DND-41 (cell line): ENCODE measurements around the gene CYB5A.

Experiments used
- ATAC-seq: fragments of 200-7000 bp; cut with Tn5 transposase; 3 replicates; pipeline ENCODE4 v1.9.1; 2021; ENCODE audit warnings: low read depth; ENCODE audit not compliant: insufficient read depth
- DNase-seq: peaks from one replicate; pipeline ENCODE4 v3.0.0-alpha.2; 2020
- H2AFZ ChIP-seq: 2 replicates; pipeline ENCODE4 v1.6.0; 2012; ENCODE audit warnings: low read depth, low read length
- H3K27ac ChIP-seq: 2 replicates; pipeline ENCODE4 v1.5.1; 2012; ENCODE audit warnings: low read length, inconsistent platforms
- H3K27me3 ChIP-seq: fragments of 200-600 bp; sonication (generic); 2 replicates; pipeline ENCODE4 v1.6.0; 2012; ENCODE audit warnings: low read length, mild to moderate bottlenecking, inconsistent platforms; ENCODE audit not compliant: insufficient read depth, poor library complexity
- H3K36me3 ChIP-seq: 2 replicates; pipeline ENCODE4 v1.5.1; 2012; ENCODE audit warnings: low read length, inconsistent platforms; ENCODE audit not compliant: insufficient read depth
- H3K4me1 ChIP-seq: 2 replicates; pipeline ENCODE4 v1.5.1; 2012; ENCODE audit warnings: mild to moderate bottlenecking, low read length; ENCODE audit not compliant: insufficient read depth
- H3K4me2 ChIP-seq: 2 replicates; pipeline ENCODE4 v1.6.0; 2012; ENCODE audit warnings: mild to moderate bottlenecking, moderate library complexity, low read length, inconsistent platforms; ENCODE audit not compliant: insufficient read depth
- H3K4me3 ChIP-seq, 2 experiments: fragments of 200-600 bp in 1 of 2; shearing (Covaris generic) in 1 of 2; 2 replicates each; pipeline ENCODE4 v1.5.1; 2012 to 2016; ENCODE audit warnings: inconsistent platforms in 2 of 2, low read length in 2 of 2, mild to moderate bottlenecking in 2 of 2, low read depth in 1 of 2, moderate library complexity in 1 of 2
- H3K79me2 ChIP-seq: 2 replicates; pipeline ENCODE4 v1.6.0; 2012; ENCODE audit warnings: low read length, inconsistent platforms; ENCODE audit not compliant: insufficient read depth
- H3K9ac ChIP-seq: 2 replicates; pipeline ENCODE4 v1.6.0; 2012; ENCODE audit warnings: low read depth, mild to moderate bottlenecking, inconsistent platforms, low read length, moderate library complexity
- H3K9me3 ChIP-seq: 2 replicates; pipeline ENCODE4 v1.5.1; 2012; ENCODE audit warnings: low read length, moderate library complexity, mild to moderate bottlenecking, inconsistent platforms; ENCODE audit not compliant: insufficient read depth, severe bottlenecking
- H4K20me1 ChIP-seq: 2 replicates; pipeline ENCODE4 v1.6.0; 2012; ENCODE audit warnings: low read length; ENCODE audit not compliant: insufficient read depth
- EZH2 ChIP-seq: IDR thresholded peaks from 3 replicates; pipeline ENCODE4 v1.6.1; 2012; ENCODE audit warnings: borderline replicate concordance, low read depth, mild to moderate bottlenecking, moderate library complexity, low read length, inconsistent platforms; ENCODE audit not compliant: severe bottlenecking
- TF ChIP-seq, protein P1 (sequence below): IDR thresholded peaks from 2 replicates; pipeline ENCODE4 v1.5.1; 2012; ENCODE audit warnings: borderline replicate concordance, low read length, moderate library complexity, mild to moderate bottlenecking; ENCODE audit not compliant: poor library complexity, severe bottlenecking; ENCODE audit errors: extremely low read depth

The CYB5A gene

DNA sequence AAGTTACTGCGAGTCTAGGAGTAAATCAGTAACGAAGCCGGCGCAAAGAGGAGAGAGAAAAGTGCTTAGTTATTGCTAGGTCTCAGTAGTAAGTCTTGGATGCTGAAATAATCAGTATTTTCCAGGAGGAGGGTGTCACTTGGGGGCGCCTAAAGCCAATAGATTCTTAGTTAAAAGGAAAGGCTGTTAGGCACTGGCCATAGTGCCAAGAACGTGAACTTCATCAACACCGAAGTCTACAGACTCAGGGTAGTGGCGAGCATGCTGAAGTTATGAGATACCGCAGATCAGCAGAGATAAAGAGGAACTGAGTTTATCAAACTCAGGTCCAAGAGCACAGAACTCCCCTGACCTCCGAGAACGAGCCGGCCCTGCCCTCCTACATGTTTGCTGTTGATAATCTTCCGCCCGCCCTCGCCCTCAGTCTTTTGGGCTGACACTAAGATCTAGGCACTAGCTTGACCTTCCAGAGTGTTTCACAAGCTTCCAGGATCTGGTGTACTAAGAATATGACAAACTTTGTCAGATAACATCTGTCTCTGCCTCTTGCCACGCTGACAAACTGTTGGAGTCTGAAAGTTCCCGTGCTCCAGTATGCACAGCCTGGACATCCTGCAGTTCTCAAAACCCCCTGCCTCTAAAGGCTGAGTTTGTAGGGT lies 49.2 kb downstream of the CYB5A start:
- Histone ChIP-seq H3K36me3 (no peaks in the 10 kb centered on the region), H3K4me2 (no peak overlapping the region), H3K79me2 (no peaks in the 10 kb centered on the region), H3K9ac (no peak overlapping the region), H3K4me1 (no peaks in the 10 kb centered on the region), H4K20me1 (no peaks in the 10 kb centered on the region), H3K9me3 (no peaks in the 10 kb centered on the region), H3K4me3 (no peak overlapping the region), H3K27ac (no peak overlapping the region), H3K27me3 (peaks cover 11% of the 10 kb centered on the region), H2AFZ (no peak overlapping the region)
- DNase-seq (no peak), ATAC-seq (no peak)
- no peak for TF ChIP-seq EZH2
- TF ChIP-seq, protein P1, sequence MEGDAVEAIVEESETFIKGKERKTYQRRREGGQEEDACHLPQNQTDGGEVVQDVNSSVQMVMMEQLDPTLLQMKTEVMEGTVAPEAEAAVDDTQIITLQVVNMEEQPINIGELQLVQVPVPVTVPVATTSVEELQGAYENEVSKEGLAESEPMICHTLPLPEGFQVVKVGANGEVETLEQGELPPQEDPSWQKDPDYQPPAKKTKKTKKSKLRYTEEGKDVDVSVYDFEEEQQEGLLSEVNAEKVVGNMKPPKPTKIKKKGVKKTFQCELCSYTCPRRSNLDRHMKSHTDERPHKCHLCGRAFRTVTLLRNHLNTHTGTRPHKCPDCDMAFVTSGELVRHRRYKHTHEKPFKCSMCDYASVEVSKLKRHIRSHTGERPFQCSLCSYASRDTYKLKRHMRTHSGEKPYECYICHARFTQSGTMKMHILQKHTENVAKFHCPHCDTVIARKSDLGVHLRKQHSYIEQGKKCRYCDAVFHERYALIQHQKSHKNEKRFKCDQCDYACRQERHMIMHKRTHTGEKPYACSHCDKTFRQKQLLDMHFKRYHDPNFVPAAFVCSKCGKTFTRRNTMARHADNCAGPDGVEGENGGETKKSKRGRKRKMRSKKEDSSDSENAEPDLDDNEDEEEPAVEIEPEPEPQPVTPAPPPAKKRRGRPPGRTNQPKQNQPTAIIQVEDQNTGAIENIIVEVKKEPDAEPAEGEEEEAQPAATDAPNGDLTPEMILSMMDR: no peak

DNA sequence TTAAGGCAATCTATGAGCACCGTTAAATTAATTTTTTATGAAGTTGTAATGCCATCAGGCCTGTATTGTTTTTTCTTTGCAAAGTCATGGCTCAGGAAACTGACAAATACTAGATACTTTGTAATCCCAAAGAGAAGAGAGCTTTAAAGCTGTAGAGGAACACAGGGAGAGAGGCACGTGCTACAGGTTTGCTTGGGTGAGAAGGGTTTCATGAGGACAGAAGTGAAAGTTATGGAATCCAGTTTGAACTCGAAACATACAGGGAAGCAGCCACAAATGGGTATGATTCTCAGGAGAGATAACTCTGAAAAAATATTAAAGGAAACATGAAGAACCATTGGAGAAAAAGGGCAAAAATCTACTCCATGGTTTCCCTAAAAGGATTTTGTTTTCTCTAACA lies 49.8 kb downstream of the CYB5A start:
- H3K4me1 ChIP-seq: no peaks in the 10 kb centered on the region
- H3K27me3 ChIP-seq: peaks cover 11% of the 10 kb centered on the region
- H3K9ac ChIP-seq: no peak overlapping the region
- no peaks in the 10 kb centered on the region for H4K20me1 ChIP-seq
- ATAC-seq (no peak), DNase-seq (no peak)
- no peaks in the 10 kb centered on the region for H3K79me2 ChIP-seq
- H3K36me3 ChIP-seq: no peaks in the 10 kb centered on the region
- no peak overlapping the region for H2AFZ ChIP-seq
- no peak overlapping the region for H3K4me3 ChIP-seq
- no peaks in the 10 kb centered on the region for H3K9me3 ChIP-seq
- no peak overlapping the region for H3K27ac ChIP-seq
- H3K4me2 ChIP-seq: no peak overlapping the region
- TF ChIP-seq EZH2: no peak
- TF ChIP-seq, protein P1: no peak

GRCh38 chr18:74241426-74241825 lies 50.3 kb downstream of the CYB5A start:
- H3K9ac ChIP-seq: no peak overlapping the region
- H3K79me2 ChIP-seq: no peaks in the 10 kb centered on the region
- DNase-seq (no peak), ATAC-seq (no peak)
- H3K9me3 ChIP-seq: no peaks in the 10 kb centered on the region
- H3K27me3 ChIP-seq: peaks cover 11% of the 10 kb centered on the region
- no peak overlapping the region for H2AFZ ChIP-seq
- H4K20me1 ChIP-seq: no peaks in the 10 kb centered on the region
- no peaks in the 10 kb centered on the region for H3K4me1 ChIP-seq
- H3K4me3 ChIP-seq: no peak overlapping the region
- no peaks in the 10 kb centered on the region for H3K36me3 ChIP-seq
- H3K27ac ChIP-seq: no peak overlapping the region
- TF ChIP-seq EZH2: no peak
- TF ChIP-seq, protein P1: no peak
- H3K4me2 ChIP-seq: no peak overlapping the region
